PFSK-1 (cell line): ENCODE measurements around the gene CPSF2.

ENCODE experiments used
- POLR2AphosphoS5 ChIP-seq: IDR thresholded peaks from 2 replicates; pipeline ENCODE4 v1.6.1; 2012; ENCODE audit warnings: low read depth, mild to moderate bottlenecking, control low read depth, low read length, moderate library complexity
- REST ChIP-seq, 2 experiments: IDR thresholded peaks; 2 replicates each; pipeline versions ENCODE4 v1.6.1 to v1.8.0; 2011 to 2012; ENCODE audit warnings: low read depth in 2 of 2, low read length in 2 of 2, control low read depth in 1 of 2, inconsistent platforms in 1 of 2, mild to moderate bottlenecking in 1 of 2, moderate library complexity in 1 of 2; ENCODE audit not compliant: insufficient read depth in 1 of 2
- SIN3A ChIP-seq: IDR thresholded peaks from 2 replicates; pipeline ENCODE4 v1.6.1; 2012; ENCODE audit warnings: mild to moderate bottlenecking, low read length, moderate library complexity, borderline replicate concordance; ENCODE audit not compliant: insufficient read depth
- TAF1 ChIP-seq: IDR thresholded peaks from 2 replicates; pipeline ENCODE4 v1.6.1; 2012; ENCODE audit warnings: low read length, control low read depth, borderline replicate concordance; ENCODE audit not compliant: insufficient read depth

- TF ChIP-seq POLR2AphosphoS5: no peak
- TF ChIP-seq SIN3A: no peak
- no peak for TF ChIP-seq TAF1
- TF ChIP-seq REST (IDR thresholded peaks at IDR 0.05; ENCODE audit: insufficient read depth in 1 of 2, low read depth in 2 of 2, low read length in 2 of 2): no peak
Measured at GRCh38 chr14:92144708-92145107, 22.9 kb downstream of the CPSF2 start.
